AG10803 (cell line): ENCODE data around the gene ALOX5AP.

ENCODE experiments used
- DNase-seq: peaks from one replicate; pipeline ENCODE4 v3.0.0; 2010; ENCODE audit warnings: low read depth
- H3K4me3 ChIP-seq: 2 replicates; pipeline ENCODE4 v1.5.1; 2011; ENCODE audit warnings: mild to moderate bottlenecking, low read length, control low read depth
- CTCF ChIP-seq: conservative IDR thresholded peaks from 2 replicates; pipeline ENCODE4 v1.5.1; 2011; ENCODE audit warnings: mild to moderate bottlenecking, low read length, control low read depth, inconsistent platforms

Gene ALOX5AP

GRCh38 chr13:30804474-30804873 lies 69.1 kb downstream of the ALOX5AP start:
- DNase-seq: no peak

GRCh38 chr13:30805132-30805537 lies 69.8 kb downstream of the ALOX5AP start:
- DNase-seq: no peak
- no peak for TF ChIP-seq CTCF
- H3K4me3 ChIP-seq: no peak overlapping the region

More at GRCh38 chr13:30804474-30804873, 69.1 kb downstream of the ALOX5AP start:
- H3K4me3 ChIP-seq: no peak overlapping the region
- TF ChIP-seq CTCF: no peak; the same call in 1 of the 2 replicates

GRCh38 chr13:30805603-30806011 lies 70.3 kb downstream of the ALOX5AP start:
- no peak for DNase-seq
- no peak overlapping the region for H3K4me3 ChIP-seq
- TF ChIP-seq CTCF: no peak

GRCh38 chr13:30806784-30807183 lies 71.4 kb downstream of the ALOX5AP start:
- H3K4me3 ChIP-seq: no peak overlapping the region
- DNase-seq: peak; percentile 78
- TF ChIP-seq CTCF: no peak

- no peak for TF ChIP-seq CTCF
- DNase-seq: no peak
- no peak overlapping the region for H3K4me3 ChIP-seq
Observed at GRCh38 chr13:30807392-30807791, 72.0 kb downstream of the ALOX5AP start.

- no peak for DNase-seq
- no peak overlapping the region for H3K4me3 ChIP-seq
- TF ChIP-seq CTCF: 0 out of 2 replicates have a peak, but pooled peaks have one; percentile 5
Observed at GRCh38 chr13:30808600-30808999, 73.3 kb downstream of the ALOX5AP start.

GRCh38 chr13:30809787-30810186 lies 74.4 kb downstream of the ALOX5AP start:
- no peak for TF ChIP-seq CTCF
- H3K4me3 ChIP-seq: no peak overlapping the region
- no peak for DNase-seq
